ENCODE measurements around the gene LRRC71.

LRRC71 gene

DNA sequence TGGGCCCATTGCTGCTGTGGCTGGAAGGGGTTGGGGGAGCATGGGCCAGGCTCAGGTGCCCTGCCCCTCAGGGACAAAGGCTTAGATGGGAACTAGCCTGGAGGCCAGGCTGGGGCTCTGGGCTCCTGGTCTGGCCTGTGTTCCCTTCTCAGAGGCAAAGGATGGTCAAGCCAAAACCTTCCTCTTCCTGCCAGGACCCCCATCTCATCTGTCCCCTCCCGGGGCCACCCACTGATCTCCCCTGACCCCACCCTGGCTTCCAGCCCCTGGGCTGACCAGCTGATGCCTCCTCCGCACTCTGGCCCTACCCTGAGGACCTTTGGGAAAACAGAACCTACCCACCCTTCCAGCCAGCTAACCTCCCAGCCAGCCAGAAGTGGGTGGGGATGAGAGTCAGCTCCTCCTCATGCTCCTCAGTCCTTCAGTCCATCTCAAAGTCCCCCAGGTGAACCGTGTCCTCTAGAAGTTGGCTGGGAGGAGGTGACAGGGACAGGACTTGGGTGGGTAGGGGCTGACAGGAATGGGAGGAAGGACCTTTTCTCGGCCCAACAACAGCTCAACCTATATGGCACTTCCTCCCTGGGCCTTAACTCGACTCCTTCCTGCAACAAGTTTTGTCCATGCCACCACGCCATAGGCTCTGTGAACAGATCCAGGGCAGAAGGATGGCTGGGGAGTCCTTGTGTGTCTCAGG lies 19.4 kb upstream of the LRRC71 start:
- no peak overlapping the region for H3K4me3 ChIP-seq (ENCODE audit: low read length)
- DNase-seq (ENCODE audit: low read depth): no peak
- TF ChIP-seq CTCF (conservative IDR thresholded peaks at IDR 0.05; ENCODE audit: low read length): no peak

DNA sequence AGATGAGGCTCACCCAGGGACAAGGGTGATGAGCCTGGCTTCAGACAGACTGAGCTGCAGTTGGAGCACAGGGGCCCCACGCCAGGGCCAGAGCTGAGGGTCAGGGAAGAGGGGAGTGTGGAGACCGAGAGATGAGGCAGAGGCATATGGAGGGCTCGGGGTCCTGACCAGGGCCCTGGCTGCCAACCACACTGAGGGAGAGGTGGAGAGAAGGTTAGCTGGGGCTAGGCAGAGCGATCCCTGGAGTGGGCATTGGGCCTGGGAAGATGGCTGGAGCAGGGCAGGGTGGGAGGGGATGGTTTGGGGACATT lies 18.9 kb upstream of the LRRC71 start:
- DNase-seq (ENCODE audit: low read depth): no peak
- no peak overlapping the region for H3K4me3 ChIP-seq (ENCODE audit: low read length)
- TF ChIP-seq CTCF (conservative IDR thresholded peaks at IDR 0.05; ENCODE audit: low read length): no peak

- peak; percentile 63 for DNase-seq (ENCODE audit: low read depth)
- H3K4me3 ChIP-seq (ENCODE audit: low read length): peak overlapping the region; percentile 13; the same call in 1 of the 2 replicates
- TF ChIP-seq CTCF (conservative IDR thresholded peaks at IDR 0.05; ENCODE audit: low read length): no peak
Observed at GRCh38 chr1:156901966-156902915, 18.2 kb upstream of the LRRC71 start.

DNA sequence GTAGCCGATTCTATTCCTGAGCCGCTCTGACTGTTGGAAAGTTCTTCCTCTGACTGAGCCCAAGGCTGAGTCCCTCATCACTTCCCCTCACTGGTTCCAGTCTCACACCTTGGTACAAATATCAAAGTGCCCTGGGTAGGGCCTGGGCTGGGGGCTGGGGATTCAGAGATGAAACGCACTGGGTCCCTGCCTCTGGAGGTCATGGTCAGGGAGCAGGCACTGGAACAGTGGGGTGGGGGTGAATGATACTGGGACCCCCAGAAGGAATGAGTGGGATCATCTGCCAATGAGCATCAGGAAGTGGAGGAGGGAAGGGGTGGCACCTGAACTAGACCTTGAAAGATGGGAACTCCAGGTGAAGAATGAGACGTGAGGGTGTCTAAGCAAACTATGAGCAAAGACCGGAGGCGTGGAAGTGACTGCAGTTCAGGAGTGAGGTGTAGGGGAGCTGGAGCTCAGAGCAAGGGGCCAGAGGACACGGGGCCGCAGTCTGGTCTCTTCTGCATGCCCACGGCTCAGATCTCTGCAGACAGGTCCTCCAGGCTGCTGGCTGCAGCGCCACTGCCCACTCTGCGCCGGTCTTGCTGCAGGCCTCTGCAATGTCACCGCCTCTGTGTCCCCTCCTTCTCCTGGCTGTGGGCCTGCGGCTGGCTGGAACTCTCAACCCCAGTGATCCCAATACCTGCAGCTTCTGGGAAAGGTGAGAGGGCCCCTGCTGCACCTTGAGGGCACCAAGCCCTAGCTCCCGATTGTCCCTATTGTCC lies 16.9 kb upstream of the LRRC71 start:
- TF ChIP-seq CTCF (conservative IDR thresholded peaks at IDR 0.05; ENCODE audit: low read length): no peak

DNA sequence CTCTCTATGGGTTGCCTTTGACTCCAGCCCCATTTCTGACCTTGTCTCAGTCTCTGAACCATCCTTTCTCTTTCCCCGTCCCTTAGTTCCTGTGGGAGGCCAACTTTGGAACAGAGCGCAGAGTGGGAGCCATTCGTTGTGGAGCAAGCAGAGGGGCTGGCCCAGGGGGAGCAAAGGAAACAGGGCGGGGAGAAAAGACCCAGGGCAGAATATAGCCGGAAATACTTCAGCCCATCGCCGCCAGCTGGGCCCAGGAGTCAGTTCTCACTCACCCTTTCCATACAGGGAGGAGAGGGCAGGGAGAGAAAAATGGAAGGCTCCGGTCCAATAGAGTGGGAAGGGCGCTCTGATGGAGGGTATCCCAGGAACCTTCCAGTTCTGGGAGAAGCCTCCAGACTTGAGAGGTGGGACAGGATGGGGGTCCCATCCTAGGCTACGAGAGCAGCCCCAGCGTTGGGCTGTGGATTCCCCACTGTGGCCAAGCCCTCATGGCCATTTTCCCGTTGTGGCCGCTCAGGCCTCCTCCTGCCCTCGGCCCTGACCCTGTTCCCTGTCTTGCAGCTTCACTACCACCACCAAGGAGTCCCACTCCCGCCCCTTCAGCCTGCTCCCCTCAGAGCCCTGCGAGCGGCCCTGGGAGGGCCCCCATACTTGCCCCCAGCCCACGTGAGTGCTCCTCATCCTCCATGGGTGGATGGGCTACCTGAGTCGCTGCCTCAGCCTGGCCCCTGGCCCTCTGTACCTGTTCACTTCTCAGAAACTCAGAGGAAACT lies 16.1 kb upstream of the LRRC71 start:
- no peak for TF ChIP-seq CTCF (conservative IDR thresholded peaks at IDR 0.05; ENCODE audit: low read length)
- DNase-seq (ENCODE audit: low read depth): no peak
- no peak overlapping the region for H3K4me3 ChIP-seq (ENCODE audit: low read length)

More for the DNA sequence above, 16.9 kb upstream of the LRRC71 start:
- DNase-seq (ENCODE audit: low read depth): no peak
- H3K4me3 ChIP-seq (ENCODE audit: low read length): no peak overlapping the region

GRCh38 chr1:156905176-156905575 lies 15.3 kb upstream of the LRRC71 start:
- TF ChIP-seq CTCF (conservative IDR thresholded peaks at IDR 0.05; ENCODE audit: low read length): no peak
- no peak for DNase-seq (ENCODE audit: low read depth)
- H3K4me3 ChIP-seq (ENCODE audit: low read length): no peak overlapping the region
